Ascending aorta (tissue), 2 donors: ENCODE results near the gene CD48. TPM values are rescaled to one million over a fixed set of nuclear protein-coding genes. Genes with fewer than 3 reads are reported as not detected.

ENCODE experiments used
- DNase-seq, 2 donors: peaks; one replicate each; pipeline ENCODE4 v3.0.0-alpha.2; 2019; ENCODE audit warnings: low spot score in 2 of 2
- H3K27ac ChIP-seq, 2 donors: fragments of 200-600 bp; sonication (generic); one replicate each; pipeline ENCODE4 v1.5.1; 2016 to 2017; ENCODE audit warnings: mild to moderate bottlenecking in 1 of 2
- H3K27me3 ChIP-seq: fragments of 200-600 bp; sonication (generic); one replicate; pipeline ENCODE4 v1.5.1; 2017
- H3K36me3 ChIP-seq, 2 donors: fragments of 200-600 bp; sonication (generic); one replicate each; pipeline ENCODE4 v1.5.1; 2016
- H3K4me1 ChIP-seq, 2 donors: fragments of 200-600 bp; sonication (generic); one replicate each; pipeline ENCODE4 v1.5.1; 2016 to 2017; ENCODE audit warnings: mild to moderate bottlenecking in 1 of 2
- H3K4me3 ChIP-seq, 2 donors: fragments of 200-600 bp; sonication (generic); one replicate each; pipeline ENCODE4 v1.5.1; 2016 to 2017; ENCODE audit warnings: mild to moderate bottlenecking in 1 of 2
- H3K9me3 ChIP-seq, 2 donors: fragments of 200-600 bp; sonication (generic); one replicate each; pipeline ENCODE4 v1.5.1; 2016
- CTCF ChIP-seq, 3 experiments: fragments of 200-600 bp in 2 of 3; fragments of 450-650 bp in 1 of 3; sonication (generic) in 2 of 3; IDR thresholded peaks; one replicate each; pipeline ENCODE4 v1.5.1; 2016 to 2019; ENCODE audit warnings: antibody characterized with exemption in 3 of 3, mild to moderate bottlenecking in 1 of 3, moderate library complexity in 1 of 3
- intact Hi-C: fragments of 100-400 bp; cut with DNase I; formaldehyde crosslinking; loops from one replicate; pipeline ENCODE4 v1.15.1; 2023
- total RNA-seq: library from RNA; depleted of rRNA; stranded (reverse); fragments of >200 nt; gene quantifications from one replicate; pipeline ENCODE4 v1.1.0, GENCODE V29; 2016

The CD48 gene
- total RNA-seq, 1 donor from 2014 or later, result not detected

- Histone ChIP-seq H3K9me3 (no peaks in the 10 kb centered on the region), H3K36me3 (no peaks in the 10 kb centered on the region), H3K4me1 (no peaks in the 10 kb centered on the region), H3K4me3 (no peak overlapping the region), H3K27me3 (no peaks in the 10 kb centered on the region), H3K27ac (no peak overlapping the region)
- DNase-seq, result no peak
- intact Hi-C loops, result no loop called here
- TF ChIP-seq CTCF (IDR thresholded peaks at IDR 0.05), result no peak
Measured at GRCh38 chr1:160750608-160751007, 39.0 kb upstream of the CD48 start.

- Histone ChIP-seq H3K4me3 (no peak overlapping the region), H3K27ac (no peak overlapping the region), H3K27me3 (no peaks in the 10 kb centered on the region), H3K36me3 (no peaks in the 10 kb centered on the region), H3K4me1 (no peaks in the 10 kb centered on the region), H3K9me3 (no peaks in the 10 kb centered on the region)
- intact Hi-C loops, result no loop called here
- TF ChIP-seq CTCF (IDR thresholded peaks at IDR 0.05), result no peak
- DNase-seq, result no peak
Measured at GRCh38 chr1:160748878-160749269, 37.3 kb upstream of the CD48 start.

- no peaks in the 10 kb centered on the region for H3K4me1 ChIP-seq
- intact Hi-C loops, result no loop called here
Measured at GRCh38 chr1:160748181-160748877, 36.7 kb upstream of the CD48 start.

GRCh38 chr1:160747717-160748116, 36.1 kb upstream of the CD48 start:
- Histone ChIP-seq H3K4me1 (no peaks in the 10 kb centered on the region), H3K27ac (no peak overlapping the region), H3K27me3 (no peaks in the 10 kb centered on the region), H3K4me3 (no peak overlapping the region), H3K9me3 (no peaks in the 10 kb centered on the region), H3K36me3 (no peaks in the 10 kb centered on the region)
- no peak for TF ChIP-seq CTCF (IDR thresholded peaks at IDR 0.05)
- intact Hi-C loops, result no loop called here
- no peak for DNase-seq

More at GRCh38 chr1:160748181-160748877, 36.7 kb upstream of the CD48 start:
- no peak for DNase-seq
- no peaks in the 10 kb centered on the region for H3K36me3 ChIP-seq
- no peak overlapping the region for H3K27ac ChIP-seq
- H3K9me3 ChIP-seq, result no peaks in the 10 kb centered on the region
- no peak overlapping the region for H3K4me3 ChIP-seq
- no peak for TF ChIP-seq CTCF (IDR thresholded peaks at IDR 0.05)
- no peaks in the 10 kb centered on the region for H3K27me3 ChIP-seq

GRCh38 chr1:160746836-160747500, 35.3 kb upstream of the CD48 start:
- Histone ChIP-seq H3K36me3 (no peaks in the 10 kb centered on the region), H3K9me3 (no peaks in the 10 kb centered on the region), H3K4me3 (no peak overlapping the region), H3K27ac (no peak overlapping the region), H3K4me1 (no peaks in the 10 kb centered on the region), H3K27me3 (no peaks in the 10 kb centered on the region)
- TF ChIP-seq CTCF (IDR thresholded peaks at IDR 0.05), result no peak
- DNase-seq, result no peak
- intact Hi-C loops, result no loop called here
